Nephron progenitor cell (in vitro differentiated cells): ENCODE measurements around the gene WAC.

Source experiments
- DNase-seq: peaks from one replicate; pipeline ENCODE4 v3.0.0; 2021
- H3K27ac Mint-ChIP-seq: 2 replicates; pipeline ENCODE4 v1.8.0; 2021; ENCODE audit warnings: mild to moderate bottlenecking, moderate library complexity, mixed read lengths
- H3K27me3 Mint-ChIP-seq: 2 replicates; pipeline ENCODE4 v1.8.0; 2021; ENCODE audit warnings: mild to moderate bottlenecking, low read depth, mixed read lengths; ENCODE audit not compliant: poor library complexity
- H3K36me3 Mint-ChIP-seq: 2 replicates; pipeline ENCODE4 v1.8.0; 2021; ENCODE audit warnings: low read depth, mixed read lengths
- H3K4me1 Mint-ChIP-seq: 2 replicates; pipeline ENCODE4 v1.8.0; 2021; ENCODE audit warnings: mixed read lengths
- H3K4me3 Mint-ChIP-seq: 2 replicates; pipeline ENCODE4 v1.8.0; 2021; ENCODE audit warnings: mild to moderate bottlenecking, moderate library complexity, mixed read lengths
- H3K9me3 Mint-ChIP-seq: 2 replicates; pipeline ENCODE4 v1.8.0; 2021; ENCODE audit warnings: mild to moderate bottlenecking, moderate library complexity, mixed read lengths
- TF ChIP-seq, protein P1 (sequence below): fragments of 200-600 bp; sonication (generic); IDR thresholded peaks from 2 replicates; pipeline ENCODE4 v1.5.0; 2021; ENCODE audit warnings: antibody characterized with exemption

WAC gene

DNA sequence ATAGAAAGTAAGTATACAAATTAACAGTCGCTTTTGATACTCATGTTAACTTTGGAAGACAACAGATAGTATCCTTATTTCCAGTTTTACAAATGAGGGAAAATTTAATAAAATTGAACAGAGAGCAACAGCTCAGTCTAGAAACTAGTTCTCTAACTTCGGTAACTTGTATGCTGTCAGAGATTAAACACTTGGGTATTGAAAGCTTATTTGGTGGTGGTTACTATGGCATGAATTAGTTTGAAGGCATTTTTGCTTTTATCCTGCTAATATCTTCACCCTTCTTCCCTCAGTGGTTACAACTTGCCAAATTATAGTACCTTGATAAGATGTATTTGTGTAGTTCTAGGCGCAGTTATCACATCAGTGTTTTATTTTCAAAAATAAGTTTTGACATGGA, 7.2 kb downstream of the WAC start:
- no peaks in the 10 kb centered on the region for H3K27me3 Mint-ChIP-seq

DNA sequence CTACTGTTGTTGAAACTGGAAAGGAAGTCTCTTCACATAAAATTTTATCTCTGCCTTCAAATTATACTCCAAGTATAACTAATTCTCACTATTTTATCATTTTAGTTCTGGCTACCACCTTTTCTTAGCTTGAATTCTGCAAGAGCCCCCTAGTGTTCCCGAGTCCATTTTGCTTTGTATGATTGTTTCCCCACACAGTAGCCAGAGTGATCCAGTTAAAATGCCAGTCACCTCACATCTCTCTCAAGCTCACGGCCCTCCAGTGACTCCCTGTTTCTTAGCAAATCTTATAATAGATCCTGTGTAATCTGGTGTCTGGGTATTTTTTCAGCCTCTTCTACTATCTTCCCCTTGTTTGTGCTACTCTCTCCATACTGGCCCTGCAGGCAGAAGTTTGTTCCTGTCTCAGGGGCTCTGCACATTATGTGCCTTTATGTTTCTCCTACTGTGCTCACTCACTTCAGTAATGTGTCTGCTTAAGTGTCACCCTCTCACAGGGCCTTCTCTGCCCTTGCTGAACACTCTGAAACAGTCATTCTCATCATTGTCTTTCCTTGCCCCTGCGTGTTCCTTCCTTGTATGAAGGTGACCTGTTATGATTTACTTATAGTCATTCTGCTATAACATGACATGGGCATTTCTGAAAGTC, 8.9 kb downstream of the WAC start:
- Mint-ChIP-seq H3K4me1 (peaks cover 2% of the 10 kb centered on the region), H3K9me3 (peaks cover 3% of the 10 kb centered on the region), H3K27ac (peak overlapping the region; percentile 35), H3K36me3 (peaks cover 92% of the 10 kb centered on the region), H3K4me3 (no peak overlapping the region), H3K27me3 (no peaks in the 10 kb centered on the region)
- TF ChIP-seq, protein P1, sequence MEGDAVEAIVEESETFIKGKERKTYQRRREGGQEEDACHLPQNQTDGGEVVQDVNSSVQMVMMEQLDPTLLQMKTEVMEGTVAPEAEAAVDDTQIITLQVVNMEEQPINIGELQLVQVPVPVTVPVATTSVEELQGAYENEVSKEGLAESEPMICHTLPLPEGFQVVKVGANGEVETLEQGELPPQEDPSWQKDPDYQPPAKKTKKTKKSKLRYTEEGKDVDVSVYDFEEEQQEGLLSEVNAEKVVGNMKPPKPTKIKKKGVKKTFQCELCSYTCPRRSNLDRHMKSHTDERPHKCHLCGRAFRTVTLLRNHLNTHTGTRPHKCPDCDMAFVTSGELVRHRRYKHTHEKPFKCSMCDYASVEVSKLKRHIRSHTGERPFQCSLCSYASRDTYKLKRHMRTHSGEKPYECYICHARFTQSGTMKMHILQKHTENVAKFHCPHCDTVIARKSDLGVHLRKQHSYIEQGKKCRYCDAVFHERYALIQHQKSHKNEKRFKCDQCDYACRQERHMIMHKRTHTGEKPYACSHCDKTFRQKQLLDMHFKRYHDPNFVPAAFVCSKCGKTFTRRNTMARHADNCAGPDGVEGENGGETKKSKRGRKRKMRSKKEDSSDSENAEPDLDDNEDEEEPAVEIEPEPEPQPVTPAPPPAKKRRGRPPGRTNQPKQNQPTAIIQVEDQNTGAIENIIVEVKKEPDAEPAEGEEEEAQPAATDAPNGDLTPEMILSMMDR: no peak
- DNase-seq: no peak

More for the DNA sequence above, 7.2 kb downstream of the WAC start:
- H3K36me3 Mint-ChIP-seq: peaks cover 92% of the 10 kb centered on the region
- no peak for DNase-seq
- no peak overlapping the region for H3K27ac Mint-ChIP-seq
- no peak overlapping the region for H3K4me3 Mint-ChIP-seq
- TF ChIP-seq, protein P1: no peak
- peaks cover 12% of the 10 kb centered on the region for H3K4me1 Mint-ChIP-seq
- H3K9me3 Mint-ChIP-seq: no peaks in the 10 kb centered on the region

DNA sequence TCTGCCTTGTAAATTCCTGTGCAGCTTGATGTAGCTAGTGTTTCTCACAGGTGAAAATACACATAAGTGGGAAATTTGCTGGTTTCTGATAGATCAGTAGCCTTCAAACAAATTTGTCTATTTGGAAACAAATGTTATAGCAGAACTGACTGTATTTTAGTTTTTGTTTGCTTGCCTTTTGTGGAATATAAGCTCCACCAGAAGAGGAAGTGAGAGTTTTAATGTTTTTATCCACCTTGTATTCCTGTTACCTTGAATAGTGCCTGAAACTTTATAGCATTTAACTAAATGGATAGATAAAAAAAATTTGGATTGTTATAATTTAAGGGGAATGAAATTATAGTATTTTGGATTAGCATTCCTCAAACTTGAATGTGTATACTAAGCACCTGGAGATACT, 9.8 kb downstream of the WAC start:
- H3K27ac Mint-ChIP-seq: no peak overlapping the region
- no peak for DNase-seq
- peaks cover 91% of the 10 kb centered on the region for H3K36me3 Mint-ChIP-seq
- no peaks in the 10 kb centered on the region for H3K4me1 Mint-ChIP-seq
- H3K9me3 Mint-ChIP-seq: peaks cover 3% of the 10 kb centered on the region
- H3K4me3 Mint-ChIP-seq: no peak overlapping the region
- no peaks in the 10 kb centered on the region for H3K27me3 Mint-ChIP-seq
- TF ChIP-seq, protein P1: no peak

DNA sequence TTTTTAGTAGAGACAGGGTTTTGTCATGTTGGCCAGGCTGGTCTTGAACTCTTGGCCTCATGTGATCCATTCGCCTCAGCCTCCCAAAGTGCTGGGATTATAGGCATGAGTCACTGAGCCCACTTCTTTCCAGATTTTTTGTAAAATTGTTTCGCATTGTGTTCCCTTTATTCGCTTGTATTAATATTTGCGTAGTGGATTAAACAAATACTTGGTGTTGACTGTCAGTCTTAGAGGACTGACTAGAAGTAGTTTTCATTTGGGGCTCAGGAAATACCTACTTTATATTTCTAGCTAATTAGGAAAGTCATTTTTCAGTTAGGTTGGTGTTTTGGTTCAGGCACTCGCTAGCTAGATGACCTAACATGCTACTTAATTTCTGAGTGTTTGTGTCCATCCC, 11.1 kb downstream of the WAC start:
- Mint-ChIP-seq H3K27ac (peak overlapping the region; percentile 19), H3K36me3 (peaks cover 93% of the 10 kb centered on the region), H3K4me1 (peaks cover 7% of the 10 kb centered on the region), H3K9me3 (peaks cover 3% of the 10 kb centered on the region), H3K4me3 (no peak overlapping the region), H3K27me3 (no peaks in the 10 kb centered on the region)
- no peak for DNase-seq
- TF ChIP-seq, protein P1: no peak

DNA sequence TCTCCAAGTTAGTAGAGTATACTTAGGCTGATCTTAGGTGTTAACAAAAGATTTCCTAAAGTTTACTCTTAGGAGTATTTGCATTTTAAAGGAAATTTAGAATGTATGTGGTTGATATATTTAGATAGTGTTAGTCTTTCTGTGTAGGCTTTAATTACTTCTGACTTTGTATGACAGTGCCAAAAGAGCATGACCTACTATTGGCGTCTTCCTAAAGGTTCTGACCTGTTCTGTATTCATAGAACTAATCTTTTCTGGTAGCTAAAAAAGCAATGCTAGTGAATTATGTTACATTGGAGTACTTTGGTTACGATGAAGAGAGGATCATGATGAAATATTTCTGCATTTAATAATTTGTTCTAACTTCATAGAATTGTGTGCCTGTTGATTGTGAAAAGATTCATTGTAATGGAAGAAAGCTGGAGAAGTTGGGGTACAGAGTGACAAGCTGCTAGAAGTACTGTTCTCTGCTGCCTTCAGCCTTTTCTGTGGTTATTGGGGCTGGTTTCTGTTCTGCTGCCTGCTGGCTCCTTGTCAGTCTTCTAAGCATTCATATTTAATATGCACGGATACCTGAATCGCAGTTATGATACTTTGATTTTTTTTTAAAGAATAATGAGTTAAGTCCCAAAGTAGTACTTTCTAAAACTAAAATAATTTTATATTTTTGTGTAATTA, 13.2 kb downstream of the WAC start:
- TF ChIP-seq, protein P1: no peak
- Mint-ChIP-seq H3K4me1 (peaks cover 21% of the 10 kb centered on the region), H3K9me3 (peaks cover 3% of the 10 kb centered on the region), H3K27ac (peak overlapping the region; percentile 50), H3K4me3 (no peak overlapping the region), H3K36me3 (peaks cover 93% of the 10 kb centered on the region), H3K27me3 (no peaks in the 10 kb centered on the region)
- no peak for DNase-seq
